Stomach (tissue), 19 donors: ENCODE results near the gene BPIFB1. TPM values are rescaled to one million over a fixed set of nuclear protein-coding genes. Genes with fewer than 3 reads are reported as not detected.

ENCODE experiments used
- DNase-seq, 2 donors: peaks; one replicate each; pipeline versions ENCODE4 v3.0.0 to v3.0.0-alpha.2; 2013 to 2019
- H3K27ac ChIP-seq, 5 donors: fragments of 200-600 bp in 4 of 5; sonication (generic) in 4 of 5; one replicate each; pipeline ENCODE4 v1.5.1; 2013 to 2019; ENCODE audit warnings: mild to moderate bottlenecking in 1 of 5, moderate library complexity in 1 of 5
- H3K27me3 ChIP-seq, 3 donors: fragments of 200-600 bp; sonication (generic); one replicate each; pipeline ENCODE4 v1.5.1; 2017 to 2019; ENCODE audit warnings: mixed run types in 1 of 3
- H3K36me3 ChIP-seq, 4 donors: fragments of 200-600 bp; sonication (generic); 1 replicate in 3 of 4; 2 replicates in 1 of 4; pipeline ENCODE4 v1.5.1; 2016 to 2019
- H3K4me1 ChIP-seq, 4 donors: fragments of 200-600 bp; sonication (generic); one replicate each; pipeline ENCODE4 v1.5.1; 2016 to 2019
- H3K4me3 ChIP-seq, 4 donors: fragments of 200-600 bp; sonication (generic) in 3 of 4; one replicate each; pipeline ENCODE4 v1.5.1; 2016 to 2019; ENCODE audit warnings: mild to moderate bottlenecking in 1 of 4
- H3K9me3 ChIP-seq, 4 donors: fragments of 200-600 bp; sonication (generic); one replicate each; pipeline ENCODE4 v1.5.1; 2016 to 2019
- CTCF ChIP-seq, 7 experiments: fragments of 450-650 bp in 4 of 7; fragments of 200-600 bp in 3 of 7; sonication (generic) in 3 of 7; IDR thresholded peaks; one replicate each; pipeline ENCODE4 v1.5.1; 2016 to 2019; ENCODE audit warnings: antibody characterized with exemption in 7 of 7, control low read depth in 2 of 7, mild to moderate bottlenecking in 1 of 7
- EP300 ChIP-seq: sonication (generic); formaldehyde crosslinking; IDR thresholded peaks from one replicate; pipeline ENCODE4 v1.6.1; 2017; ENCODE audit warnings: antibody characterized with exemption
- POLR2A ChIP-seq, 4 donors: fragments of 450-650 bp; IDR thresholded peaks; one replicate each; pipeline ENCODE4 v1.6.1; 2016; ENCODE audit warnings: antibody characterized with exemption in 4 of 4, control low read depth in 2 of 4, mild to moderate bottlenecking in 1 of 4, moderate library complexity in 1 of 4
- POLR2AphosphoS5 ChIP-seq, 3 donors: sonication (generic); formaldehyde crosslinking; IDR thresholded peaks; one replicate each; pipeline ENCODE4 v1.6.1; 2016; ENCODE audit warnings: antibody characterized with exemption in 3 of 3
- WGBS, 5 donors: extraction: QIAGEN DNeasy Blood & Tissue Kit in 3 of 5; methylation state at CpG; one replicate each; pipeline versions ENCODE4 v1.1.5 to v1.1.7; 2013 to 2018; 5-methylcytosine and 5-hydroxymethylcytosine counted together
- intact Hi-C: fragments of 100-400 bp; cut with DNase I; formaldehyde crosslinking; loops from one replicate; pipeline ENCODE4 v1.15.1; 2023; ENCODE audit warnings: low total_unique reads
- long read RNA-seq, 10 donors: transcript quantifications; one replicate each; lab custom pipeline, GENCODE V29; 2026
- polyA plus RNA-seq, 3 donors: library from polyadenylated mRNA; stranded (reverse); fragments of 200-250 nt; gene quantifications; one replicate each; pipeline ENCODE4 v1.2.3, GENCODE V29; 2013
- total RNA-seq, 5 donors: library from RNA; depleted of rRNA; stranded (reverse); fragments of >200 nt; gene quantifications; one replicate each; pipeline versions ENCODE4 v1.1.0 to v1.2.3, GENCODE V29; 2014 to 2016
- donor health status: healthy with polysubstance abuse.
- donor health status: Bipolar disorder and iron deficiency.
- donor health status: healthy.

Gene BPIFB1
- total RNA-seq, result 10 to 100 TPM in 4 of 5 donors, not detected in 1; 20.2 to 58.9 (median 44.5) TPM
- polyA plus RNA-seq, result 100 to 1,000 TPM in 1 of 3 donors, 10 to 100 TPM in 1, 1 to 10 TPM in 1; 2.3 to 169 (median 22.7) TPM
- long read RNA-seq, donor 1, partial matches to known transcripts, result 5 of 5 reads
- long read RNA-seq, donor 1, other reads (novel, unspliced or antisense), result 0 of 5 reads
- long read RNA-seq, donor 2, partial matches to known transcripts, result 0 of 1 reads
- long read RNA-seq, donor 2, other reads (novel, unspliced or antisense), result 0 of 1 reads
- long read RNA-seq, donor 3, partial matches to known transcripts, result 0 of 1 reads
- long read RNA-seq, donor 3, other reads (novel, unspliced or antisense), result 0 of 1 reads
- long read RNA-seq, donor 4, result 0 reads
- long read RNA-seq, donor 5, result 0 reads
- long read RNA-seq, donor 6, transcript BPIFB1-201 (16 exons, 1,727 nt), result major isoform, 16 of 92 reads
- long read RNA-seq, donor 6, partial matches to known transcripts, result 62 of 92 reads
- long read RNA-seq, donor 6, other reads (novel, unspliced or antisense), result 14 of 92 reads
- long read RNA-seq, donor 7, partial matches to known transcripts, result 5 of 7 reads
- long read RNA-seq, donor 7, other reads (novel, unspliced or antisense), result 0 of 7 reads
- long read RNA-seq, donor 8, partial matches to known transcripts, result 12 of 16 reads
- long read RNA-seq, donor 8, other reads (novel, unspliced or antisense), result 0 of 16 reads
- long read RNA-seq, donor 9, partial matches to known transcripts, result 0 of 2 reads
- long read RNA-seq, donor 9, other reads (novel, unspliced or antisense), result 0 of 2 reads
- long read RNA-seq, donor 10, result 0 reads

DNA sequence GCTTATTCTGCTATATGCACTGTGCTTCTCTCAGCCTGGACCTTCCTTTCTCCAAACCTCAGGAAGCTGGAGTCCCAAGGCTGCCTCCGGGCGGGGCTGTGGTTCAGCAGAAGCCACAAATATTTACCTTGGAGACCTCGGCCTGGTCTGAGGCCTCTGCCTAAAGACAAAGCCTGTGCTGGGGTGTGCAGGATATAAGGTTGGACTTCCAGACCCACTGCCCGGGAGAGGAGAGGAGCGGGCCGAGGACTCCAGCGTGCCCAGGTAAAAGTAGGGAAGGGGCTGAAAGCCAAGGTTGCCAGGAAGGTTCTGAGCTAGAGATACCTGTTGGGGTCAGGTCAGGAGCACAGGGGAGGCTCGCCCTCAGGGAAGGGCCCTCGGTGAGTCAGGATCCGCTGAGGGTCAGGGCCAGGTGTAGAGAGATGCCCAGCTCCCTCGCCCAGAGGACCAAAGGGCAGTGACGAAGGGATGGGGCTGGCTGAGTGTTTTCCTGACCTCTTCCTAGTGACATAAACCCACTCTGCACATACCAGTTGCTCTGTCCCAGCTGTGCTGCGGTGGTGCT lies at the start of gene BPIFB1:
TSS of gene BPIFB1 (plus strand) at position 224 of the 565 bp plus-strand sequence. CDS start 2,860 bp downstream, outside the sequence.
- intact Hi-C loops, result no loop called here
- TF ChIP-seq POLR2A (IDR thresholded peaks at IDR 0.05), result no peak
- TF ChIP-seq CTCF (IDR thresholded peaks at IDR 0.05), result no peak
- TF ChIP-seq POLR2AphosphoS5 (IDR thresholded peaks at IDR 0.05), result no peak
- TF ChIP-seq EP300, result no peak
- WGBS, 5 donors, result 71 to 78% (median 75%) methylated on average over 13 of the region's 13 CpGs
- H3K4me1 ChIP-seq, result peaks cover under 1 to 8% (median 3%) of the 10 kb centered on the region in 4 donors
- H3K27me3 ChIP-seq, result peaks cover 0 to 62% (median 0%) of the 10 kb centered on the region in 3 donors
- no peak within 1 kb of the TSS for H3K4me3 ChIP-seq
- peak in 1 of 2 donors; percentile 33 for DNase-seq
- H3K27ac ChIP-seq, result no peak within 1 kb of the TSS
- H3K36me3 ChIP-seq, result no peaks in the 10 kb centered on the region
- H3K9me3 ChIP-seq, result peaks cover 0 to 3% (median 0%) of the 10 kb centered on the region in 4 donors

GRCh38 chr20:33234050-33234449 lies 49.0 kb upstream of the BPIFB1 start:
- no peak for DNase-seq
- TF ChIP-seq POLR2A (IDR thresholded peaks at IDR 0.05) (no peak), CTCF (IDR thresholded peaks at IDR 0.05) (no peak), EP300 (no peak), POLR2AphosphoS5 (IDR thresholded peaks at IDR 0.05) (no peak)
- peaks cover 0 to 70% (median 0%) of the 10 kb centered on the region in 3 donors for H3K27me3 ChIP-seq
- H3K27ac ChIP-seq, result no peak overlapping the region
- intact Hi-C loops, result no loop called here
- no peaks in the 10 kb centered on the region for H3K4me1 ChIP-seq
- no peak overlapping the region for H3K4me3 ChIP-seq
- 73 to 94% (median 89%) methylated on average over 2 of the region's 2 CpGs for WGBS, 5 donors
- no peaks in the 10 kb centered on the region for H3K9me3 ChIP-seq
- H3K36me3 ChIP-seq, result no peaks in the 10 kb centered on the region

DNA sequence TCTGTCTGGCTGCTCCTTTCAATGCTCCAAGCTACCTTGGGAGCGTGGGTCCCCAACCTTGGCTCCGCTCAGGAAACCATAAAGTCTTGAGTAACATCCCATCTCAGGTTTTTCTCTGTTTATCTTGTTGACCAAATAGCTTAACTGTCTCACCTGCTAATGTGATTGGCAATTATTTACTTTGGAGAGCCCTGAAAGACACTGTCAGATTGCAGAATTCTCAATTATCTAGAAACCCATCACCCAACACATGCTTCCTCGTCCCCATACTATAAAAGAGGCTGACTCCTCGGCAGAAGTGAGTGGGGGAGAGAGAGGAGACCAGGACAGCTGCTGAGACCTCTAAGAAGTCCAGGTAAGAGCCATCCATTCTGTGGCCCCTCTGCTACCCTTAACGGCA lies 47.3 kb upstream of the BPIFB1 start, which contains the start of gene BPIFA1:
TSS of gene BPIFA1 (plus strand) at position 301 of the 400 bp plus-strand sequence. CDS start 1,716 bp downstream, outside the sequence.
- no peaks in the 10 kb centered on the region for H3K4me1 ChIP-seq
- no peak for DNase-seq
- H3K4me3 ChIP-seq, result no peak within 1 kb of the TSS
- TF ChIP-seq CTCF (IDR thresholded peaks at IDR 0.05) (no peak), POLR2A (IDR thresholded peaks at IDR 0.05) (no peak), POLR2AphosphoS5 (IDR thresholded peaks at IDR 0.05) (no peak), EP300 (no peak)
- peaks cover 0 to 56% (median 0%) of the 10 kb centered on the region in 3 donors for H3K27me3 ChIP-seq
- H3K36me3 ChIP-seq, result no peaks in the 10 kb centered on the region
- H3K9me3 ChIP-seq, result no peaks in the 10 kb centered on the region
- intact Hi-C loops, result no loop called here
- WGBS, 5 donors, result 54 to 61% (median 59%) methylated on average over 5 of the region's 5 CpGs
- no peak within 1 kb of the TSS for H3K27ac ChIP-seq

DNA sequence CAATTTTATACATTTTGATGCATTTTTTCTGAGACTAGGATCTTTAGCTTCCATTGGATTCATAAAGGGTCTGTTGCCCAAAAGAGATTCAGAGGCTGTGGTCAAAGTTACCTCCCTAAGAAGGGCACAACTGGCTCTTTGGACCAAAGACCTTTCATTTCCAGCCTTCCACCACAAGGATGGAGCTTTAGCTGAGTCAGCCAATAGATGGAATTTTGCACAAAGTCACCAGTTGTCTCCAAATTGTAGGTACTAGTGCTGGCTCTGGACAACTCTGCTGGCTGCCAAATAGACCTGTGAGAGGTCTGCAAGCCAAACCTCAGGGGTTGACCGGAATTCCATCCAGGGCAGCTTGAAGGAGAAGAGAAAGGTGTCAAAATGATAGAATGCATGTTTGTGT lies 46.7 kb upstream of the BPIFB1 start:
- no peak for DNase-seq
- no peak overlapping the region for H3K27ac ChIP-seq
- H3K9me3 ChIP-seq, result no peaks in the 10 kb centered on the region
- 71 to 88% (median 85%) methylated on average over 1 of the region's 1 CpG for whole genome bisulfite sequencing, 5 donors
- peaks cover 0 to 56% (median 0%) of the 10 kb centered on the region in 3 donors for H3K27me3 ChIP-seq
- no peaks in the 10 kb centered on the region for H3K36me3 ChIP-seq
- H3K4me3 ChIP-seq, result no peak overlapping the region
- intact Hi-C loops, result no loop called here
- no peaks in the 10 kb centered on the region for H3K4me1 ChIP-seq
- TF ChIP-seq POLR2A (IDR thresholded peaks at IDR 0.05), result no peak
- no peak for TF ChIP-seq EP300
- TF ChIP-seq POLR2AphosphoS5 (IDR thresholded peaks at IDR 0.05), result no peak
- no peak for TF ChIP-seq CTCF (IDR thresholded peaks at IDR 0.05)
